Activated naive CD4-positive, alpha-beta T cell treated with anti-CD3 and anti-CD28 coated beads, Interleukin-2, amount 10 ng/mL, durations not matched to agents 7 days and 5 days (primary cell): ENCODE results near the gene ZNF792.
"Not testable (repeated sequence)": the region's sequence is repeated elsewhere in the genome, so short reads cannot be mapped to it uniquely, and the experiment has no call there.

Source experiments
- CTCF ChIA-PET: fragments of 350-600 bp; sonication (Branson Sonifier 250); formaldehyde crosslinking; loops from one replicate; lab custom pipeline; 2021; ENCODE audit warnings: antibody characterized with exemption; lab: Charles Lee
- DNase-seq: peaks from one replicate; pipeline ENCODE4 v3.0.0-alpha.2; 2020
- H3K27ac Mint-ChIP-seq: one replicate; pipeline ENCODE4 v1.8.0; 2021; ENCODE audit warnings: mild to moderate bottlenecking, moderate library complexity, mixed read lengths
- H3K27me3 Mint-ChIP-seq: one replicate; pipeline ENCODE4 v1.8.0; 2021; ENCODE audit warnings: mild to moderate bottlenecking, mixed read lengths
- H3K36me3 Mint-ChIP-seq: one replicate; pipeline ENCODE4 v1.8.0; 2021; ENCODE audit warnings: mixed read lengths
- H3K4me1 Mint-ChIP-seq: one replicate; pipeline ENCODE4 v1.8.0; 2021; ENCODE audit warnings: mixed read lengths
- H3K4me3 Mint-ChIP-seq: one replicate; pipeline ENCODE4 v1.8.0; 2021; ENCODE audit warnings: mild to moderate bottlenecking, moderate library complexity, mixed read lengths
- H3K9me3 Mint-ChIP-seq: one replicate; pipeline ENCODE4 v1.8.0; 2021; ENCODE audit warnings: mixed read lengths

ZNF792 gene

DNA sequence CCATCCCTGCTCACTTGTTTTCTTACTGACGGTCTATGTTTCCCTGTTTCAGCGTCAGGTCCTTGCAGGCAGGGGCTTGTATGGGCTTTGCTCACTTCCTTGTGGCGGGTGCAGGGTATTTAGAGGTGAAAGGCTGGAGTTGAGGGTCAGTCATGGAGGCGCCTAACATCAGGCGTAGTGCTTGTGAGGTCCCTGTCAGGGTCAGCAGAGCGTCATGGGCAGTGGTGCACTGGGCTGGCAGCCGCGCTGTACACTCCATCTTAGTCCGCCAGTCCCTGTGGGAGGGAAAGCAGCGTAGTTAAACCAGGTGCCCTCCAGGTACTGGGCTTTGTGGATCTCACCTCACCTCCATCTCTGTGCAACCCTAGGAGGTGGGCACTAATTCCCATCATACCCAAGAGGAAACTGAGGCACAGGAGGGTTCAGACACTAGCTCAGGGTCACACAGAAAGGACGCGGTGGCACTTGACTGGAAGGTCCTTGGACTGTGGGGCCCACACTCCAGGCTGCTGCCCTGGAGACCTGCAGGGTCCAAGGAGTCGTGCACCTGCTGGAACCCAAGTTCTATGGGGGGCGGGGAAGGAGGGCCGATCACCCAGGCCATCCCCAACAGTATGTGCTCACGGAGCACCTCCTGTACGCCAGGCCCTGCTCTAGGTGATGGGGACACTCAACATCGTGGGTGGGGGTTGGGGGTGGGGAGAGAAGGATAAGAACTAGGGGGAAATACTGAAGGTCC, 40.7 kb upstream of the ZNF792 start:
- Mint-ChIP-seq H3K4me1 (peaks cover 49% of the 10 kb centered on the region), H3K27ac (peak overlapping the region; percentile 79), H3K9me3 (no peaks in the 10 kb centered on the region), H3K4me3 (no peak overlapping the region), H3K27me3 (no peaks in the 10 kb centered on the region), H3K36me3 (peaks cover 50% of the 10 kb centered on the region)
- CTCF ChIA-PET, result interaction anchor here (1.6 kb wide), 1 partner anchor 9 kb away, joined by 4 read pairs; no protein-coding TSS in a partner anchor
- no peak for DNase-seq

DNA sequence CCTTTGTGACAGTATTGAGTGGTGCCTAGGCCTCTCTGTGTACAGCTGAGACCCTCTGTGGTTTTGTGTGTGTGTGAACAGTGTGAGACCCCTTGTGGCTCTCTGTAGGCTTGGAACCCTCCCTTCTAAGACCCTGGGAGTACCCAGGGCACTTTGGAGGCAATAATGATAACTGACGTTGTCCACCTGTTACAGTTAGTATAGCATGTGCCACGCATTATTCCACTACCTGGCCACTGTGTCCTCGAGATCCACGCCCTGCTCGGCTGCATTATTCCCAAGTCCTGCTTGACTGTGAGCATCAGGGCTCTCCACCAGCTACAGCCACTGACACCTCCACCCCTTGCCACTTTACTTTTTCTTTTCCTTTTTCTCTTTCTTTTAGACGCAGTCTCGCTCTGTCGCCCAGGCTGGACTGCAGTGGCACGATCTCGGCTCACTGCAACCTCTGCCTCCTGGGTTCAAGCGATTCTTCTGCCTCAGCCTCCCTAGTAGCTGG, 38.1 kb upstream of the ZNF792 start:
- Mint-ChIP-seq H3K27ac (peak overlapping the region; percentile 95), H3K36me3 (peaks cover 46% of the 10 kb centered on the region), H3K9me3 (no peaks in the 10 kb centered on the region), H3K4me3 (peak overlapping the region; percentile 94), H3K27me3 (no peaks in the 10 kb centered on the region), H3K4me1 (peaks cover 69% of the 10 kb centered on the region)
- DNase-seq, result peak; percentile 14
- CTCF ChIA-PET, result interaction anchor here (1.5 to 3.0 kb wide), 2 partner anchors 12 to 28 kb away, joined by 4 to 15 read pairs; no protein-coding TSS in a partner anchor

DNA sequence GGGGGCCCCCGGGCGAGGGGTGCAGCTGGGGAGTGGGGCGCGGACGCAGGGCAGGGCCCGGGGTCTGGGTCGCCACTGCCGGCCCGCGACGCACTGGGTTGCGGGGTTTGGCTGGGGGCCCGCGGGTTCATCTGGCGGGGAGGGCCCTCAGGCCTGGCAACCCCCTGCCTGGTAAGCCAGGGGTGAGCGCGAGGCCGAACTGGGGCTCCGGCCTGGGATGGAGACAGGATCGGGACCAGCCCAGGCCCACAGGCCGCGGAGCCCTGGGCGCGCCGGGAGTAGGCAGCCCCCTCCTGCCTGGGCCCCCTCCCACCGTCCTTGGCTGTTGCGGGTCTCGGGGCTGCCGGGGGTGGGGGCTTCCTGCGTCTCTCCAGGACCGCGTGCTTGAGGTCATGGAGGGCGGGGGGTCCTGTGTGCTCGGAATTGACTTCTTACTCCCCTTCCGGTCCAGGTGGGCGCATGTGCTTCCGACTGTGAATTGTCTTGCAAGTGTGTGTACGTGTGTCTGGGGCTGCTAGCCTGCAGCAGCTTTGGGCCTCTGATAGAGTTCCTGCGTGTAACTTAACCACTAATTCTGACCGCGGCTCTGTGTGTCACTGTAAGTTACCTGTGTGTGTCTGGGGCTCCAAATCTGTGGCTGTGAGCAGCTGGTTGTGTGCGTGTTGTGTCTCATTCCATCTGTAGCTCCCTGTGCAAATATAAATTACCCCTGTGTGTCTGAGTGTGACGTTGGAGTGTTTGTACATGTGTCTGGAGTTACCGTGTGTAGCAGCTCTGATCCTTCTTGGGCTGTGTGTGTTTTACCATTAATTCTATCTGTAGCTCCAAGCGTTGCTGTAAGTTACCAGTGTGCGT, 36.8 kb upstream of the ZNF792 start:
- peak; percentile 74 for DNase-seq
- no peaks in the 10 kb centered on the region for H3K27me3 Mint-ChIP-seq
- H3K9me3 Mint-ChIP-seq, result no peaks in the 10 kb centered on the region
- peaks cover 76% of the 10 kb centered on the region for H3K4me1 Mint-ChIP-seq
- peak overlapping the region; percentile 95 for H3K27ac Mint-ChIP-seq
- peaks cover 37% of the 10 kb centered on the region for H3K36me3 Mint-ChIP-seq
- CTCF ChIA-PET, result interaction anchor here (0.6 to 3.0 kb wide), 9 partner anchors 13 to 161 kb away, joined by 3 to 15 read pairs (median 4); no protein-coding TSS in a partner anchor
- H3K4me3 Mint-ChIP-seq, result peak overlapping the region; percentile 94

DNA sequence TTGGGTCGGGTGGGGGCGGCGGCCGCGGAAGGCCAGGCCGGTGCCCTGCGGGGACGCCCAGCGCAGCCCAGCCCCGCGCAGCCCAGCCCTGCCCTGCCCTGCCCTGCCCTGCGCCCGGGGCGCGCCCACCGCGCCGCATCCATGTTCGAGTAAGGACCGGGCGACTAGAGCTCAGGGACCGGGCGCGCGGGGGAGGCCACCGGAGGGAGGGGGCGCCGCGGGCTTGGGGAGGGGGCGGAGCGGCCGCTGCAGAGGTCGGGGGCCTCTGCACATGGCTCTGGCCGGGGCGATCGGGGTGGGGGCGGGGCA, 36.3 kb upstream of the ZNF792 start:
- no peak for DNase-seq
- peaks cover 80% of the 10 kb centered on the region for H3K4me1 Mint-ChIP-seq
- H3K27ac Mint-ChIP-seq, result peak overlapping the region; percentile 60
- CTCF ChIA-PET, result interaction anchor here (1.2 to 3.0 kb wide), 3 partner anchors 14 to 142 kb away, joined by 4 to 15 read pairs (median 4); no protein-coding TSS in a partner anchor
- no peaks in the 10 kb centered on the region for H3K9me3 Mint-ChIP-seq
- no peaks in the 10 kb centered on the region for H3K27me3 Mint-ChIP-seq
- peak overlapping the region; percentile 94 for H3K4me3 Mint-ChIP-seq
- H3K36me3 Mint-ChIP-seq, result peaks cover 37% of the 10 kb centered on the region

DNA sequence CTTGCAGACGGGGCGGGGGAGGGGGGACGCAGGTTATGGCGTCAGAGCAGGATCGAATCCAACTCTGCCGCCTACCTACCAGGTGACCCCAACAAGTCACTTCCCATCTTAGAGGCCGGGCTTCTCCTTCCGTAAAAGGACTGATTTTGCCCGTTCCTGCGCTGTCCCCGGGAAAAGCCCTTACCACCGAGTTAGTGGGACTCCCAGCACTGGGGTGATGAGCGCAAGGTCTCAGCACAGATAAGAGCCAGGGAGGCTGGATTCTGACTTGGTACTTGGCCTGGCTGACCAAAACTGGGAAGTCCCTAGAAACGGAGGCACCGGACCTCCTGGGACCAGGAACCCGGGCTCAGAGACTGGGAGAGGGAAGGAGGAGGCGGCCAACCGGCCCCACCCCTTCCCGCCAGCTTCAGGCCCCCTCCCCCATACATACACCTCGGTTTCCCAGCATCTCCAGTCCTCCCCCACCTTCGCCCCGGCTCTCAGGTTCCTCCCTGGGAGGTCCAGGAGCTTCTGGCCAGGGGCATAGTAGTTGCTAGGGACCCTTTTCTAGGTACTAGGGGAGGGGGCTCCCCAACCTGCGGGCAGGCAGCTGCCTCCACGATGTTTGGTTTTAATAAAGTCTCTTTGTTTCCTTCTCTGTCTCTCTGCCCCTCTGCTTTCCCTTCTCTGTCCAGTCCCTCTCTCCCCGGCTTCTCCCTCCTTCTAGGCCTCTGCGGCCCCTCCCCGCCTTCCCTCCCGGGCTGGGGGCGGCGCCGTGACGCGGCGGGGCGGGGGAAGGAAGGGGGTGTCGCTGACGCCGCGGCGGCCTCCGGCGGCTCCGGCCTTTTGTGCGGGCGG, 35.7 kb upstream of the ZNF792 start, which contains the start of gene GRAMD1A:
GRAMD1A (plus strand) TSS at position 826 of the 840 bp plus-strand sequence. CDS start 156 bp downstream, outside the sequence.
- H3K27me3 Mint-ChIP-seq, result no peaks in the 10 kb centered on the region
- peak within 1 kb of the TSS; percentile 94 for H3K4me3 Mint-ChIP-seq
- DNase-seq, result peak; percentile 83
- peak within 1 kb of the TSS; percentile 95 for H3K27ac Mint-ChIP-seq
- CTCF ChIA-PET, result interaction anchor here (1.7 to 3.0 kb wide), 3 partner anchors 14 to 26 kb away, joined by 4 to 15 read pairs (median 8); no protein-coding TSS in a partner anchor
- H3K36me3 Mint-ChIP-seq, result peaks cover 37% of the 10 kb centered on the region
- peaks cover 77% of the 10 kb centered on the region for H3K4me1 Mint-ChIP-seq
- H3K9me3 Mint-ChIP-seq, result no peaks in the 10 kb centered on the region

DNA sequence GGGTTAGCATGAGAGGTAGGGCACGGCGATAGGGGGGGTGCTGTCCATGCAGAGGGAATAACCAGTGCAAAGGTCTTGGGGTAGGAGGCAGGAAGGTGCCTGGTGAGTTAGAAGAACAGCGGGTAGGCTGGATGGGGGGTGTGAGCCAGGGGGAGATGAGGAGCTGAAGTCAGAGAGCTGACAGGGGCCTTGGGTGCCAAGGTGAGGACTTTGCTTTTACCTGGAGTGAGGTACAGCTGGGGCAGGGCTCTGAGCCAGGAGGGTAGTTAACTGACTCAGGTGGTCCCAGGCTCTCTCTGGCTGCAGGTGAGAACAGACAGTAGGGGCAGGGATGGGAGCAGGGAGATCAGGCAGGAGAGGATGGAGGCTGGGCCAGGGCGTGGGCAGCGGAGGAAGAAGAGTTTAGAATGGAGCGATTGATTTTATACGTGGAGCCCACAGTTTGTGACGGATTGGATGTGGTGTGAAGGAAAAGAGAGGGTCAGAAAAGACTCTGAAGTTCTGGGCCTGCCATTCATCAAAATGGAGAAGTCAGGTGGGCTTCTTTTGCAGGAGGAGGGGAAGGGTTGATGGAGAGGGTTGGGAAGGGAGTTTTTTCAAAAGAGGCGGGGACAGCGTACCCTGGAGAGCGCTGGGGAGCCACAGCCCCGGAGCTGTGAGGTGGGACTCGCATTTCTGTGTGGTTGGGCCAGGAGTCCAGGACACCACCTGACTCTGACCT, 34.9 kb upstream of the ZNF792 start:
- H3K9me3 Mint-ChIP-seq, result peaks cover 1% of the 10 kb centered on the region
- no peak for DNase-seq
- H3K4me1 Mint-ChIP-seq, result peaks cover 73% of the 10 kb centered on the region
- H3K4me3 Mint-ChIP-seq, result peak overlapping the region; percentile 94
- peaks cover 33% of the 10 kb centered on the region for H3K36me3 Mint-ChIP-seq
- H3K27ac Mint-ChIP-seq, result peak overlapping the region; percentile 94
- CTCF ChIA-PET, result interaction anchor here (1.7 to 3.0 kb wide), 2 partner anchors 15 to 25 kb away, joined by 8 to 15 read pairs; no protein-coding TSS in a partner anchor
- peaks cover 6% of the 10 kb centered on the region for H3K27me3 Mint-ChIP-seq

DNA sequence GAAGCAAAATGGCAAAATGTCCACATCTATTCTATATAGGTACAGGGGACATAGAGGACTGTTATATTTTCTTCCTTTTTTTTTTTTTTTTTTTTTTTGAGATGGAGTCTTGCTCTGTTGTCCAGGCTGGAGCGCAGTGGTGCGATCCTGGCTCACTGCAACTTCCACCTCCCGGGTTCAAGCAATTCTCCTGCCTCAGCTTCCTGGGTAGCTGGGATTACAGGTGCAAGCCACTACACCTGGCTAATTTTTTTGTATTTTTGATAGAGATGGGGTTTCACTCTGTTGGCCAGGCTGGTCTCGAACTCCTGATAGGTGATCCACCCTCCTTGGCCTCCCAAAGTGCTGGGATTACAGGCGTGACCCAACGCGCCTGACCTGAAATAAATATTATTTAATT, 34.2 kb upstream of the ZNF792 start:
- peaks cover 72% of the 10 kb centered on the region for H3K4me1 Mint-ChIP-seq
- not testable (repeated sequence) for H3K27me3 Mint-ChIP-seq, DNase-seq, H3K9me3 Mint-ChIP-seq
- H3K36me3 Mint-ChIP-seq, result peaks cover 28% of the 10 kb centered on the region
- H3K27ac Mint-ChIP-seq, result peak overlapping the region; percentile 100
- peak overlapping the region; percentile 43 for H3K4me3 Mint-ChIP-seq
- CTCF ChIA-PET, result interaction anchor here (1.7 kb wide), 1 partner anchor 24 kb away, joined by 8 read pairs; no protein-coding TSS in a partner anchor

DNA sequence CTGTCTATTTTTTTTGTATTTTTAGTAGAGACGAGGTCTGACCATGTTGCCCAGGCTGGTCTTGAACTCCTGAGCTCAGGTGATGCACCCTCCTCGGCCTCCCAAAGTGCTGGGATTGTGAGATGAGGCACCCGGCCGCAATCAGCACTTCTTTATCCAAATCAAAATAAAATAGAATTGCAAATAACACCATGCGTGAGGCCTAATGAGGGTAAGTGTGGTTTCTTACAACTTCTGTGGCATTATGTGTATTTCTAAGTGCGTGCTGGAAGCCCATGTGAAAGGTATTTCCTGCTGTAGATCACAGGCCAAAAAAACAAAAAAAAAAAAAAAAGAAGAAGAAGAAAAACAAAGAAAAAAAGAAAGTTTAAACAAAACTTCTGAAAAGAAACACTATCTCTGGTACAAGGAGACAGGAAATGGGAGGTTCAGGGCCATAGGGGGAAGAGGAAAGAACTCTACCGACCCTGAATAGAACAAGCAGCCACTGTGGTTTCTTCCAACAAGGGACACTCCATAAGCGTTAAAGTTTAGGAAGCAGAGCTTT, 33.1 kb upstream of the ZNF792 start:
- peaks cover 69% of the 10 kb centered on the region for H3K4me1 Mint-ChIP-seq
- peaks cover 3% of the 10 kb centered on the region for H3K9me3 Mint-ChIP-seq
- DNase-seq, result no peak
- CTCF ChIA-PET, result no interaction called here
- peaks cover 7% of the 10 kb centered on the region for H3K27me3 Mint-ChIP-seq
- peak overlapping the region; percentile 100 for H3K27ac Mint-ChIP-seq
- peaks cover 17% of the 10 kb centered on the region for H3K36me3 Mint-ChIP-seq
- peak overlapping the region; percentile 68 for H3K4me3 Mint-ChIP-seq

DNA sequence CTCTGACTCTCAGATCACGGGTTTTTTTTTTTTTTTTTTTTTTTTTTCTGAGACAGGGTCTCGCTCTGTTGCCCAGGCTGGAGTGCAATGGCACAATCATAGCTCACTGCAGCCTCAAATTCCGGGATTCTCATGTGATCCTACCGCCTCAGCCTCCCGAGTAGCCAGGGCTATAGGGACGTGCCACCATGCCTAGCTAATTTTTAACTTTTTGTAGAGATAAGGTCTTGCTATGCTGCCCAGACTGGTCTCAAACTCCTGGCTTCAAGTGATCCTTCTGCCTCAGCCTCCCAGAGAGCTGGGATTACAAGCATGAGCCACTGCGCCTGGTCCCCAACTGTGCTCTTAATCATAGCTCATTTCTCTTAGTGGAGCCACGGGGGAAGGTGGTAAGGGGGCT, 31.5 kb upstream of the ZNF792 start:
- H3K4me1 Mint-ChIP-seq, result peaks cover 70% of the 10 kb centered on the region
- H3K4me3 Mint-ChIP-seq, result no peak overlapping the region
- DNase-seq, result no peak
- H3K27ac Mint-ChIP-seq, result peak overlapping the region; percentile 100
- peaks cover 5% of the 10 kb centered on the region for H3K36me3 Mint-ChIP-seq
- H3K27me3 Mint-ChIP-seq, result peaks cover 7% of the 10 kb centered on the region
- peaks cover 5% of the 10 kb centered on the region for H3K9me3 Mint-ChIP-seq
- CTCF ChIA-PET, result interaction anchor here (1.4 kb wide), 1 partner anchor 15 kb away, joined by 3 read pairs; no protein-coding TSS in a partner anchor

DNA sequence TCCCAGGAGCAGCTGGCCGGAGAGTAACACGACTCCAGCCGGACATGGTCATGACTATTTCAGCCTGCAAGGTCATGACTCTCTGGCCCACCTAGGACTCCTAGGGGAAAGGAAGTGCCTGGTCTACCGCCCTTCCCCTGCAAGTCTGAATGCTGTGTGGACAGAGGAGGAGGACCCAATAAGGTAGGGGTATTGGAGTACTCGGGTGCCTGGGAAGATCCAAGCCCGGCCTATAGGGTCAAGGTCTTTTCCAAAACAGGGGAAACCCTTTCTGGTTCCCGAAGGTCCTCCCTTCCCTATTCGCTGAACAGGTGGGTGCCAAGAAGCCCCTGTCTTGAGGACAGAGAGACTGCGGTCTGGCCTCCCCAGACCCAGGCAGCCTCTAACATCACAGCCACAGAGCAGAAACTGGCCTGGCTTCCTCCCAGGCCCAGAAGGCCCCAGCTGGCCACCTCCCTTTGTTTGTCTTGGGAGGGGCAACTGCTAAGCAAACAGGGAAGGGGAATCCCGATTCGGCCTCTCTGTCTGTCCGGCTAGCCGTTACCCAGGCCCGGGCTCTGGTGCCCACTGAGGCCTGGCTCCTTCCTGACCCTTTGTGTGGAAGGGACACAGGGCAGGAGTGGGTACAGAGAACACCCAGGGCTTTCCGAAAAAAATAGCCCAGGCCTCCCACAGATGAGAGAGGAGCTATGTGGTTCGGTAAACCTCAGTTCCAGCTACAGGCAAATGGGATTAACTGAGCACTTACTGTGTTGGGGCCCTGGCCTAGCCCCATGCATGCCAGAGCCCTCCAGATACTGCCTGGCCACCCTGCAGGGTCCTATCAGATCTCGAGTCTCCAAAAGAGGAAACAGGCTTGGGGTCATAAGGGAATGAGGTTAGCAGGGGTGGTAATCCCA, 30.9 kb upstream of the ZNF792 start:
- CTCF ChIA-PET, result interaction anchor here (1.4 kb wide), 1 partner anchor 15 kb away, joined by 3 read pairs; no protein-coding TSS in a partner anchor
- peaks cover 5% of the 10 kb centered on the region for H3K36me3 Mint-ChIP-seq
- peak overlapping the region; percentile 62 for H3K27ac Mint-ChIP-seq
- DNase-seq, result no peak
- H3K27me3 Mint-ChIP-seq, result peaks cover 7% of the 10 kb centered on the region
- H3K4me1 Mint-ChIP-seq, result peaks cover 71% of the 10 kb centered on the region
- H3K4me3 Mint-ChIP-seq, result no peak overlapping the region
- peaks cover 5% of the 10 kb centered on the region for H3K9me3 Mint-ChIP-seq

DNA sequence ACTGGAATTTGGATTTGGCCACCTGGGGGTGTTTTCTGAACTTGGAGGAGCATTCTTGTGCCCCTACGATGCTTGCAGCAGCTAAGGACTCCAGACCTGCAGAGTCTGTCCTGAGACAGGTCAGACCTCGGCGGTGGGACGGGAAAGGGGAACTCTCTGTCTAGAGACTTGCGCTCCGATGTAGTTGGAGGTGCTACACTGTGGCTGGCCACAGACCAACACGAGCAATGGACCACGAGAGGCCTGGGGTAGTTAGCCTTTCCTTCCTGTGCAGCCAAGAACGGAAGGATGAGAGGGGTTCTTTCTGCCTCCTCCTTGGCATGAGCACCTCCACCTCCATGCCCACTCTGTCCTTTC, 30.2 kb upstream of the ZNF792 start:
- H3K4me1 Mint-ChIP-seq, result peaks cover 65% of the 10 kb centered on the region
- CTCF ChIA-PET, result interaction anchor here (1.4 kb wide), 1 partner anchor 16 kb away, joined by 3 read pairs; no protein-coding TSS in a partner anchor
- H3K27ac Mint-ChIP-seq, result no peak overlapping the region
- no peak overlapping the region for H3K4me3 Mint-ChIP-seq
- H3K27me3 Mint-ChIP-seq, result peaks cover 9% of the 10 kb centered on the region
- no peak for DNase-seq
- peaks cover 5% of the 10 kb centered on the region for H3K9me3 Mint-ChIP-seq
- H3K36me3 Mint-ChIP-seq, result peaks cover 5% of the 10 kb centered on the region

DNA sequence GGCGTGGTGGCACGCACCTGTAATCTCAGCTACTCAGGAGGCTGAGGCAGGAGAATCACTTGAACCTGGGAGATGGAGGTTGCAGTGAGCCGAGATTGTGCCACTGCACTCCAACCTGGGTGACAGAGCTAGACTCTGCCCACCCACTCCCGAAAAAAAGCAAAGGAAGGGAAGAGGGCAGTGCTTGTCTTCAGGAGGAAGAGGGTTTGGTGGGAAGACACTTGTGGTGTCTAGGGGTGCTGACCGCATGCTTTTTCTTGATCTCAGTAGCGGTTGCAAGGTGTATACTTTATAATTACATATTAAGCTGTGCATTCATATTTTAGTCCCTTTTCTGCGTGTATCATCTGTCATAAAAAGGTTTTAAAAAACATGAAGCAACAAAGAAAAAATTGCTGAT, 28.6 kb upstream of the ZNF792 start:
- DNase-seq, H3K4me3 Mint-ChIP-seq, H3K36me3 Mint-ChIP-seq, H3K9me3 Mint-ChIP-seq, CTCF ChIA-PET: not testable (repeated sequence)
- Mint-ChIP-seq H3K27me3 (peaks cover 16% of the 10 kb centered on the region), H3K4me1 (peaks cover 54% of the 10 kb centered on the region), H3K27ac (peak overlapping the region; percentile 62)
